SJCRH30 (cell line): ENCODE measurements around the gene NEIL3. TPM values are rescaled to one million over a fixed set of nuclear protein-coding genes. Genes with fewer than 3 reads are reported as not detected.
"Not testable (repeated sequence)": the region's sequence is repeated elsewhere in the genome, so short reads cannot be mapped to it uniquely, and the experiment has no call there.

Source experiments
- DNase-seq, 2 experiments: peaks; one replicate each; pipeline ENCODE4 v3.0.0-alpha.2; 2015 to 2020
- H3K27ac ChIP-seq: fragments of 250-450 bp; sonication (Bioruptor Pico); 2 replicates; pipeline ENCODE4 v1.5.1; 2020; ENCODE audit warnings: mild to moderate bottlenecking, moderate library complexity
- H3K27me3 ChIP-seq: fragments of 250-450 bp; sonication (Bioruptor Pico); 2 replicates; pipeline ENCODE4 v1.5.1; 2020; ENCODE audit warnings: mild to moderate bottlenecking, moderate library complexity
- H3K36me3 ChIP-seq: fragments of 250-450 bp; sonication (Bioruptor Pico); 2 replicates; pipeline ENCODE4 v1.5.1; 2020; ENCODE audit warnings: mild to moderate bottlenecking, moderate library complexity
- H3K4me1 ChIP-seq: fragments of 250-450 bp; sonication (Bioruptor Pico); 2 replicates; pipeline ENCODE4 v1.5.1; 2020; ENCODE audit warnings: mild to moderate bottlenecking, moderate library complexity
- H3K4me3 ChIP-seq: fragments of 250-450 bp; sonication (Bioruptor Pico); 2 replicates; pipeline ENCODE4 v1.5.1; 2020; ENCODE audit warnings: mild to moderate bottlenecking, moderate library complexity
- H3K9me3 ChIP-seq: fragments of 250-450 bp; sonication (Bioruptor Pico); replicated peaks from 2 replicates; pipeline ENCODE4 v1.5.1; 2020; ENCODE audit warnings: mild to moderate bottlenecking, moderate library complexity
- total RNA-seq: library from RNA; depleted of rRNA; stranded (reverse); fragments of >200 nt; shearing (Covaris generic); gene quantifications from 2 replicates; pipeline ENCODE4 v1.2.3, GENCODE V29; 2014

The NEIL3 gene
- total RNA-seq, 1 experiment from 2014 or later, result 15.7 TPM

DNA sequence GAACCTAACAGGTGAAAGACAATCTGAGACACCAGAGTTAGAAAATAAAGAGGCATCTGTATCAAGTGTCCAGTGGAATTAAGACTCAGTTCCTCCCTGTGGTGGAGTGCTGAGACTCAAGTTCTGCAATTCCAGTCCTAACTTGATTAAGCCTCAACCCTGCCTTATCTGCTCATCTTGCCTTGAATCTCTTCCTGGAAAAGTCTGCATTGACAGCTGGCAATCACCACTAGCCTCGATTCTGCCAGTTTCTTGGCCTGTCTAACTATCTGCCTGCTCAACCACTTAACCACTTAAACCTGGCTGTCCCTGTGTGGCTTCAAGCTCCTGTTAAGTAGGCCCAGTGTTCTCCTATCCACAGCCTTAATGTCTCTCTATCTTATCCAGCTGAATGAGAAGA is 22.4 kb upstream of the NEIL3 start:
- no peak overlapping the region for H3K27ac ChIP-seq
- H3K36me3 ChIP-seq, result no peaks in the 10 kb centered on the region
- H3K9me3 ChIP-seq, result no peaks in the 10 kb centered on the region
- DNase-seq, result no peak
- no peak overlapping the region for H3K4me3 ChIP-seq
- no peaks in the 10 kb centered on the region for H3K4me1 ChIP-seq
- no peaks in the 10 kb centered on the region for H3K27me3 ChIP-seq

DNA sequence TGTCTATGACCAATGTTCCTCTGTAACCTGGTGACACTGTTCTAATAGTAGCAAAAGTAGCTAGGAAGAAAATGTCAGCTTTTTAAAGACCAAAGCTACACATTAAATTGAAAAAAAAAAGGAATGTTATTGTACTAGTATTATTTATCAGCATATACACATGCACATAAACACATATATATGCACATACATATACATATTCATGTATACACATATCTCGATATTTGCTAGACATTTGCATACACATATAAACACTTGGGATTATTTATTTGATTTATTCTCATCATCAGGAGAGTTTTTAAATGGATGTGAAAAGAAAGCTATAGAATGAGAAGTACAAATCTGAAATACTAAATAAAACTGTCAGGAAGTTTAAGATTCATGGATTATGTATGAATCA is 21.3 kb upstream of the NEIL3 start:
- H3K36me3 ChIP-seq, result no peaks in the 10 kb centered on the region
- no peak for DNase-seq
- H3K27me3 ChIP-seq, result no peaks in the 10 kb centered on the region
- no peak overlapping the region for H3K4me3 ChIP-seq
- H3K9me3 ChIP-seq, result no peaks in the 10 kb centered on the region
- H3K27ac ChIP-seq, result no peak overlapping the region
- H3K4me1 ChIP-seq, result no peaks in the 10 kb centered on the region

DNA sequence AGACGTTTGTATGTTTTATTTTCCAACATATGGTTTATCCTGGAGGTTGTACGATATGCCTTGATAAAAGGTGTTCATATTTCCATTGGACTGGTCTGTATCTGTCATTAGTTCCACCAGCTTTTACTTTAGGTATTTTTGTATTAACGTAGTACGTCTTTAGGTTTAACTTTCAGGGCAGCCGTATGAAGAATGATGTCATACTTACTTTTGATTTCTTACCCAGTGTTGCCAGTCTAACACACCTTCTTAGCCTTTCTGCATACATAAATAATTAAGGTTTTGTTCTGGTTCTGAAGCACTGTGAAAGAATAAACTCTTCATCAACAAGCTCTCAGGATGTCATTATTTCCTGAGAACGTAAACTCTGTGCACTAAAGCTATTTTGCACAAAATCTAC is 18.9 kb upstream of the NEIL3 start:
- no peaks in the 10 kb centered on the region for H3K27me3 ChIP-seq
- H3K36me3 ChIP-seq, result no peaks in the 10 kb centered on the region
- H3K4me1 ChIP-seq, result no peaks in the 10 kb centered on the region
- no peak overlapping the region for H3K27ac ChIP-seq
- no peak for DNase-seq
- no peaks in the 10 kb centered on the region for H3K9me3 ChIP-seq
- no peak overlapping the region for H3K4me3 ChIP-seq

DNA sequence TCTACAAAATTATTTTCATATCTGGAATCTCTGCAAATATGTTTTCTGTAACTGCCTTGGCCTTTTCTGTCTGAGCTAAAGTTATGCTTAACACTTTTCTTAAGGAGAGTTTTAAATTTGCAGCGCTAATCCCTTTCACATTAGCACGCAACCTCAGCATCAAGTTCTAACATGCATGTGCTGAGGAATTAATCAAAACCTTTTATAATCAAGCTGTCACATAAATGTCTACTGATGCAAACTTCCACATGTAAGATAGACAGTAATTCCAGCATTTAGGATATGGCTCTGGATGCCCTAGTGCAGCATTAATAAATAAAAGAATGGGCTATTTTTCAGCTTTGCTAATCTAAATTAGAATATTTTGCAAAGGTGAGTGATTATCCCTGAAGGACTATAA is 17.5 kb upstream of the NEIL3 start:
- no peaks in the 10 kb centered on the region for H3K36me3 ChIP-seq
- no peaks in the 10 kb centered on the region for H3K4me1 ChIP-seq
- no peak overlapping the region for H3K4me3 ChIP-seq
- H3K27ac ChIP-seq, result no peak overlapping the region
- no peak for DNase-seq
- no peaks in the 10 kb centered on the region for H3K9me3 ChIP-seq
- no peaks in the 10 kb centered on the region for H3K27me3 ChIP-seq

DNA sequence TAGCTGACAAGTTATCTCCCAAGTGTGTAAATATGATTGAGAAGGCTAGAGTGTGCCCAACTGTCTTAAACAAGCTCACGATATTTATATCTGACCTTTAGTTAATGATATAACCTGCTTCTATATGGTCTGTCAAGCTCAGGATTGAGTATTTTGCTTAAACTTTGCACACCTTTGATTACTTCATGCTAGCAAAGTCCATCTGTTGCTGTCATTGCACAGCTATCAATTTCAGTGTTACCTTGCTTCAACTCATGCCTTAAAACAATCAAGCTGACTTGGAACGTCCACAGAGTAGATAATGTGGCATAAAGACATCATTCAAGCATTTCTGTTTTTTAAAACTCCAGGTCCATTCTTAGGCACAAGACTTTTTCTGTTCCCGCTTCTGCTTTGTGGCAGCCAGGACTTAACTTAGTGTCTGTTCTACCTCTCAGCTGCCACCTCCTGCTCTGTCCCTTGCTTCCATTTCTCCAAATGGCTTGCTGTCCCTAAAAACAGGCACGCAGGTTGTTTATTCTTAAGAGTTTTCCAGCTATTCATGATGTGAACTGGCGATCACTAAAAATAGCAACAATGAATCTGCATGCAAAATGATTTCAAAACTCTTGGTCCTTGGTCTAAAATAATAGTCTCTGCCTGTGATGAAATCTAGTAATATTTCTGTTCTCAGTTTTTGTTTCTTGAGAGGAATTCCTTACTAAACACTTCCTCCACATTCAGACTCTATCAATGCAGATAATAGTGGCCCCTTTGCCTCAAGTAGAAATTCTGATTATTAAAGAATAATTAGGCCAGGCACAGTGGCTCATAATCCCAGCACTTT is 16.3 kb upstream of the NEIL3 start:
- no peak for DNase-seq
- no peaks in the 10 kb centered on the region for H3K9me3 ChIP-seq
- H3K27ac ChIP-seq, result no peak overlapping the region
- H3K36me3 ChIP-seq, result no peaks in the 10 kb centered on the region
- H3K27me3 ChIP-seq, result no peaks in the 10 kb centered on the region
- H3K4me3 ChIP-seq, result no peak overlapping the region
- no peaks in the 10 kb centered on the region for H3K4me1 ChIP-seq

DNA sequence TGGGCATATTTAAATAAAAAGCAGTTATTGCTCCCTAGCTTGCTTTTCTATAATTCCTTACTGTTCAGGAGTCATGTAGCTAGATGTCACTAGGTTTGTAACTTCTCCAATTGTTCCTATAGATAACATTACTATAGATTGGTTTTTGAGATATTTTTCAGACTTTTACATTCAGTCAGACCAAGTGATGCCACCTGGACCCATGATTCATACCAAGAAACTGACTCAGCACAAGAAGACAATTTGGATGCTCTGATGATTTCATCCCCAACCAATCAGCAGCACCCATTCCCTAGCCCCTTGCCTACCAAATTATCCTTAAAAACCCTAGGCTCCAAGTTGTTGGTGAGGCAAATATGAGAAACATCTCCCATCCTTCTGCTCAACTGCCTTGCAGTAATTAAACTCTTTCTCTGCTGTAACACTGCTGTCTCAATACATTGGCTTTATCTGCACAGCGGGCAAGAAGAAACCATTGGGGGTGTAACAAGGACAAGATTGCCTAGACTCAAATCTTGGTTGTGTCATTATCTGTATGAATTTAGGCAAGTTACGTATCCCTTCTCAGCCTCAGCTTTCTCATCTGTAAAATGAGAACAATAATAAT is 11.8 kb upstream of the NEIL3 start:
- H3K4me3 ChIP-seq, result no peak overlapping the region
- no peak for DNase-seq
- no peaks in the 10 kb centered on the region for H3K27me3 ChIP-seq
- H3K36me3 ChIP-seq, result no peaks in the 10 kb centered on the region
- no peak overlapping the region for H3K27ac ChIP-seq
- H3K4me1 ChIP-seq, result no peaks in the 10 kb centered on the region
- no peaks in the 10 kb centered on the region for H3K9me3 ChIP-seq

DNA sequence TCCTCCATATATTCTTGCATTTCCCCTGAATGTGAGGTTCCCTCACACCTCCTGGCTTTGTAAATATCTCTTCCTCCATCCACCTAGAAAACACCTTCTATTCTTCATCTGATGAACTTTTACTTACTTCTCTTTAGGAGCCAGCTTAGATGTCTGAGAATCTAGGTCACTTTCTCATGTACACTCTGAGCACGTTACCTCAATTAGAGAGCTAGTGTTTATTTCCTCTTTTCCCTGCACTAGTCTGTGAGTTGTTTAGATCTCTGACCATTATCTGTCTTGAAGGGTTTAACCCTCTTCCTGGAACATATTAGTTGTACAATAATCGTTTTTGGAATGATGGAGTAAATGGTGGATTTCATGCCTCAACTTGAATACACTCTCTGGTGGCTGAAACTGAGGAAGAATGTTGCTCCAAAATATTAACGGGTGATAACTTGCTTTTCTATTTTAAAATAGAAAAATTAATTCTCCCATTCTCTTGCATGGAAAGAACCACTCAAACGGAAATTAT is 8.5 kb upstream of the NEIL3 start:
- no peak for DNase-seq
- no peaks in the 10 kb centered on the region for H3K36me3 ChIP-seq
- no peaks in the 10 kb centered on the region for H3K9me3 ChIP-seq
- H3K4me1 ChIP-seq, result no peaks in the 10 kb centered on the region
- H3K27me3 ChIP-seq, result no peaks in the 10 kb centered on the region
- no peak overlapping the region for H3K27ac ChIP-seq
- H3K4me3 ChIP-seq, result no peak overlapping the region

DNA sequence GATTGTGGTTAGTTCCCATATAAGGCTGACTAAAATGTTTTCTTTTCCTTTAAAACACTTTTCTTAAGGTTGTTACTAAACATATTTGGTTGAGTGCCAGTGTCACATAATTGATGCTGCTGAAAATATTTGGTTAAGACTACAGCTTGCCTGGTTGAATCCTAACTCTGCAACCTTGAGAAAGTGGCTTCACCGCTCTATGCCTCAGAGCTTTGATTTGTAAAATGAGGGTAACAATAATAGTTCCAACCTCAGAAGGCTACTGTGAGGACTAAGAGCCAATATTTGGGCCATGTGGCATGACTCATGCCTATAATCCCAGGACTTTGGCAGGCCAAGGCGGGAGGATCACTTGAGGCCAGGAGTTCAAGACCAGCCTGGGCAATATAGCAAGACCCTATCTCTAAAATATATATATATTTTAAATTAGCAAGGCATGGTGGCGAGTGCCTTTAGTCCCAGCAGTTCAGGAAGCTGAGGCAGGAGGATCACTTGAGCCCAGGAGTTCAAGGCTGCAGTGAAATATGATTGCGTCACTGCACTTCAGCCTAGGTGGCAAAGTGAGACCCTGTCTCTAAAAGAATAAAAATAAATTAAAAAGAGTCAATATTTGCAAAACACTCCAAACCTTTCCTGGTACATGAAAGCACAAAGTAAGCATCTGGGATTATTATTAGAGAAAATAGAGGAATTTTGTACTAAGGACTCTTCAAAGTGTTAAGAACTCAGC is 7.1 kb upstream of the NEIL3 start:
- no peak for DNase-seq
- Histone ChIP-seq H3K4me3 (no peak overlapping the region), H3K27me3 (no peaks in the 10 kb centered on the region), H3K4me1 (no peaks in the 10 kb centered on the region), H3K36me3 (no peaks in the 10 kb centered on the region), H3K9me3 (no peaks in the 10 kb centered on the region), H3K27ac (no peak overlapping the region)

DNA sequence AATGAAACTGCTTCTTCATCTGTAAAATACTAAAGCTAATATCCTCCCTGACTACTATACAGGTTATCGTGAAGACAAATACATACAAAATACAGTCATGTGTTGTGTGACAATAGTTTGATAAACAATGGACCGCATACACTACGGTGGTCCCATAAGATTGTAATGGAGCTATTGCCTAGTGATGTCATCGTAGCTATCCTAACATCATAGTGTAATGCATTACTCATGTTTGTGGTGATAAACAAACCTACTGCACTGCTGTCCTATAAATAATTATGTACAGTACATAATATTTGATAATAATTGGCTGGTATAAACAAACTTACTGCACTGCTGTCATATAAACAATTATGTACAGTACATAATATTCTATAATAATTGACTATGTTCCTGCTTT is 5.6 kb upstream of the NEIL3 start:
- Histone ChIP-seq H3K4me3 (no peak overlapping the region), H3K27ac (no peak overlapping the region), H3K36me3 (no peaks in the 10 kb centered on the region), H3K9me3 (no peaks in the 10 kb centered on the region), H3K4me1 (peaks cover under 1% of the 10 kb centered on the region; the same call in 1 of the 2 replicates), H3K27me3 (no peaks in the 10 kb centered on the region)
- no peak for DNase-seq

DNA sequence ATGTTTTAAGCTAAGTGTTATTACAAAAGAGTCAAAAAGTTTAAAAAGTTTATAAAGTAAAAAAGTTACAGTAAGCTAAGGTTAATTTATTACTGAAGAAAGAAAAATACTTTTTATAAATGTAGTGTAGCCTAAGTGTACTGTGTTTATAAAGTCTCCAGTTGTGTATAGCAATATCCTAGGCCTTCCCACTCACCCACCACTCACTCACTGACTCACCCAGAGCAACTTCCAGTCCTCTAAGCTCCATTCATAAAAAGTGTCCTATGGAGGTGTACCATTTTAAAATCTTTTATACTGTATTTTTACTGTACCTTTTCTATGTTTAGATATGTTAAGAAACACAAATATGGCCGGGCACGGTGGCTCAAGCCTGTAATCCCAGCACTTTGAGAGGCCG is 4.8 kb upstream of the NEIL3 start:
- H3K27me3 ChIP-seq, H3K36me3 ChIP-seq, H3K4me3 ChIP-seq, DNase-seq, H3K4me1 ChIP-seq, H3K27ac ChIP-seq, H3K9me3 ChIP-seq: not testable (repeated sequence)

DNA sequence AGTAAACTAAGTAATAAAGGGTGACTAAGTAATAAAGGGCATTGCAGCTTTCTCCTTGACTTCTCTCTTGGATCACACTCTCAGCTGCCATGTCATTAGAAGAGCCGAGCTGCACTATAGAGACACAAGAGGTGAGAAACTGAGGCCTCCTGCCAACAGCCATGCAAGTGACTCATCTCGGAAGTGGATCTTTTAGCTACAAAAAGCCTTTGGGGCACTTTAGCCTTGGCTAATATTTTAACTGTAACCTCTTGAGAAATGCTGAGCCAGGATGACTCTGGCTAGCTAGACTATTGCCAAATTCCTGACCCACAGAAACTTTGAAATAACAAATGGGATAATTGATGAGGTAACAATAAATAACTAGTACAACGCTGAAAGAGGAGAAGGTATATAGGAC is 1.5 kb upstream of the NEIL3 start:
- DNase-seq, result no peak
- H3K27me3 ChIP-seq, result no peaks in the 10 kb centered on the region
- peaks cover 2% of the 10 kb centered on the region; the same call in 1 of the 2 replicates for H3K4me1 ChIP-seq
- H3K36me3 ChIP-seq, result no peaks in the 10 kb centered on the region
- H3K9me3 ChIP-seq, result no peaks in the 10 kb centered on the region
- no peak overlapping the region for H3K4me3 ChIP-seq
- H3K27ac ChIP-seq, result no peak overlapping the region

DNA sequence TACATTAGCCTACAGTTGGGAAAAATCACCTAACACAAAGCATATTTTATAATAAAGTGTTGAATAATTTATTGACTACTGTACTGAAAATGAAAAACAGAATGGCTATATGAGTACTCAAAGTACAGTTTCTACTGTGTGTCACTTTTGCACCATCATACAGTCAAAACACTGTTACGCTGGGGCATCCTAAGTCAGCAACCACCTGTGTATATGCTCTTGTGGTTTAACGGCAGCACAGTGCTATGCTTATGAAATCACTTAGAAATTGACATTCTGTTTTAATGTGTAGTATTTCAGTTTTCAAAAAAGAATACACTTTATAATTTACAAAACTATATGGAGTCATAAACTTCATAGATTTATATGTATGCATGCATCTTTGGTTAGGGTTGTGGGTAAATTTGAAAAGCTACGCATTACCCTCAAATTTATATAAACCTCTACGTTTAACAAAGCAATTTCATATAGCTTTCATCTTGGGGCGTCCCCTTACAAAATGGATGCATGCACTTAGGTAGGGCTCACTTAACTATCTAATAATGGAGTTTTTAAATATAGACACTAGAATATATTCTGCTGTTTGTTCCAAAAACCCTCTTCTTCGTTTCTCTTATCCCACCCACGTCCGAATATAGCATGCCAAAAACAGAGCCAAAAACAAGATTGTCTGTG is 690 bp upstream of the NEIL3 start:
- peak overlapping the region; percentile 91 for H3K27ac ChIP-seq
- peak overlapping the region; percentile 96 for H3K4me3 ChIP-seq
- H3K36me3 ChIP-seq, result 0 out of 2 replicates have a peak, but pooled peaks cover 3% of the 10 kb centered on the region
- no peak for DNase-seq
- H3K27me3 ChIP-seq, result no peaks in the 10 kb centered on the region
- peaks cover 2% of the 10 kb centered on the region; the same call in 1 of the 2 replicates for H3K4me1 ChIP-seq
- H3K9me3 ChIP-seq, result no peaks in the 10 kb centered on the region

DNA sequence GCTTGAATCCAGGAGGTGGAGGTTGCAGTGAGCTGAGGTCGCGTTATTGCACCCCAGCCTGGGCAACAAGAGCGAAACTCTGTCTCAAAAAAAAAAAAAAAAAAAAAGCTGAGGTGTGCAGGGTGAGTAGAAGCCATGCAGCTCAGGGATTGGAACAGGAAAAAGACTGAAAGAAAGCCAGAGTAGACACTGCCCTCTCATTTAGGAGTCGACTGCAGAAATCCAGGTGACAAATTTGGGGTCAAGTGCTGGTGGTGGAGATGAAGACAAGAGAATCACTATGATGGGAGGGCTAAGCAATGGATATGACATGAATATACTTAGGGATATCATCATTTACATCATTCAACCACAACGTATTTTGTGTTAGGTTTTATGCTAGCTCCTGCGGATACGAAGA is 1.9 kb downstream of the NEIL3 start:
- H3K9me3 ChIP-seq, result no peaks in the 10 kb centered on the region
- 0 out of 2 replicates have a peak, but pooled peaks cover 3% of the 10 kb centered on the region for H3K36me3 ChIP-seq
- no peak overlapping the region for H3K27ac ChIP-seq
- no peak overlapping the region for H3K4me3 ChIP-seq
- no peak for DNase-seq
- peaks cover 2% of the 10 kb centered on the region; the same call in 1 of the 2 replicates for H3K4me1 ChIP-seq
- no peaks in the 10 kb centered on the region for H3K27me3 ChIP-seq

DNA sequence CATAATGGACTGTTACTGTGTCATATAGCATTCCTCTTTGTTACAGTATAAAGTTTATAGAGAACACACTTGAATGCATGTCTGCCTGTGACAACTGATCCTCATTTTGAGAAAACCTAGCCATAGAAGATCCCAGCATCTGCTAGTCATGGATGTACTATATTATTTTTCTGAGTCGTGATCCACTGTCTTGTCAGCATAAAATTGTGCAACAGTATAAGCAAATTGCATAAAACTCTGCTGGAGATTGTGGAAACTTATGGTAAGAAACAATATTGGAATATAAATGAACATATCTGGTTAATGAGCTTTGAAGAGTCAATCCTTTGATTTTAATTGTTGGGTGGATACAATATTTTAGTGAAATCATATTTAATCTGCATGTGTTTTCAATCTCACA is 3.6 kb downstream of the NEIL3 start:
- no peak for DNase-seq
- H3K27ac ChIP-seq, result no peak overlapping the region
- H3K27me3 ChIP-seq, result no peaks in the 10 kb centered on the region
- H3K4me1 ChIP-seq, result peaks cover 2% of the 10 kb centered on the region; the same call in 1 of the 2 replicates
- H3K36me3 ChIP-seq, result 0 out of 2 replicates have a peak, but pooled peaks cover 3% of the 10 kb centered on the region
- H3K9me3 ChIP-seq, result no peaks in the 10 kb centered on the region
- no peak overlapping the region for H3K4me3 ChIP-seq
